Aorta (tissue), 5 donors: ENCODE data around the gene SUN1. TPM values are rescaled to one million over a fixed set of nuclear protein-coding genes. Genes with fewer than 3 reads are reported as not detected.

Experiments
- ATAC-seq: fragments of 200-7000 bp; cut with Tn5 transposase; one replicate; pipeline ENCODE4 v1.9.1; 2022; ENCODE audit warnings: moderate library complexity; ENCODE audit not compliant: low FRiP score
- DNase-seq, 2 donors: peaks; one replicate each; pipeline ENCODE4 v3.0.0-alpha.2; 2020
- H3K27ac ChIP-seq, 2 donors: one replicate each; pipeline ENCODE4 v1.5.1; 2013; ENCODE audit warnings: low read length in 2 of 2, mild to moderate bottlenecking in 2 of 2, moderate library complexity in 2 of 2, control low read depth in 1 of 2, inconsistent platforms in 1 of 2, low read depth in 1 of 2
- H3K27me3 ChIP-seq, 2 donors: one replicate each; pipeline ENCODE4 v1.6.1; 2013; ENCODE audit warnings: control low read depth in 1 of 2, low read length in 1 of 2, mild to moderate bottlenecking in 1 of 2, moderate library complexity in 1 of 2; ENCODE audit not compliant: insufficient read depth in 2 of 2, control insufficient read depth in 1 of 2
- H3K36me3 ChIP-seq, 2 donors: one replicate each; pipeline ENCODE4 v1.6.1; 2013; ENCODE audit warnings: control low read depth in 1 of 2, low read length in 1 of 2, mild to moderate bottlenecking in 1 of 2; ENCODE audit not compliant: insufficient read depth in 2 of 2, control insufficient read depth in 1 of 2
- H3K4me1 ChIP-seq, 2 donors: one replicate each; pipeline ENCODE4 v1.6.1; 2013; ENCODE audit warnings: low read length in 2 of 2, control low read depth in 1 of 2, mild to moderate bottlenecking in 1 of 2, moderate library complexity in 1 of 2; ENCODE audit not compliant: insufficient read depth in 2 of 2, control insufficient read depth in 1 of 2
- H3K4me3 ChIP-seq, 2 donors: one replicate each; pipeline ENCODE4 v1.5.1; 2013; ENCODE audit warnings: low read length in 2 of 2, control low read depth in 1 of 2, mild to moderate bottlenecking in 1 of 2
- H3K9me3 ChIP-seq: one replicate; pipeline ENCODE4 v1.6.1; 2013; ENCODE audit warnings: mild to moderate bottlenecking, low read length; ENCODE audit not compliant: control insufficient read depth
- WGBS, 2 donors: extraction: QIAGEN DNeasy Blood & Tissue Kit; methylation state at CpG; one replicate each; pipeline ENCODE4 v1.1.7; 2013; 5-methylcytosine and 5-hydroxymethylcytosine counted together
- intact Hi-C, 2 donors: fragments of 100-400 bp; cut with DNase I; formaldehyde crosslinking; loops; one replicate each; pipeline versions ENCODE4 v1.14.2 to v1.15.0; 2022
- polyA plus RNA-seq, 2 donors: library from polyadenylated mRNA; stranded (reverse); fragments of 200-250 nt; gene quantifications; one replicate each; pipeline ENCODE4 v1.2.3, GENCODE V29; 2013
- total RNA-seq, 2 donors: library from RNA; stranded (reverse); fragmentation: NEBNext Ultra II Directional; extraction: Animal tissue kit (Norgen Biotek cat#: 25700); gene quantifications; one replicate each; pipeline ENCODE4 v1.2.1, GENCODE V29; 2021
- donor health status: healthy with polysubstance abuse.
- donor health status: Bipolar disorder and iron deficiency.
- donor health status: DM: no; HTN: no; CAD: no.
- donor health status: DM: no; HTN: no; CAD: no.
- donor health status: DM: yes; HTN: yes; CAD: no.

The SUN1 gene
- total and polyA plus RNA-seq, 4 donors = 36.3 to 236 (median 160) TPM

DNA sequence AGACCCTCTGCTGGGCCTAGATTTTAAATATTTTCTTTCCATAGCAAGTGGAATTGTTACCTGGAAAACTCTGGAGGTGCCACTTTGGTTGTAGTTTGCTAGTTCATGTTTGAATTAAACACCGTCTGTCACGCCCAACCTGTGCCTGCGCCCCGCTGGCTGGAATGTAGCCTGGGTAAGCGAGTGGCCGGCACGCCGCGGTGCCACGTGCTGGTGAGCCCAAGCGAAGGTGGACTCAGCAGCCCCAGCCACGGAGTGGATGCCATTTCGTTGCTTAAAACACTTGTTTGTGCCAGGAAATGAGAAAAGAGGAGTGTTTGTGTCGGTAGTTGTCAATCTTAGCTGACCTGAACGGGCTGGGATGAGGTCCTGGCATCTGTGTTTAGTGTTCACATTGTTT is 46.8 kb downstream of the SUN1 start:
- WGBS, 2 donors = 90% methylated on average over 15 of the region's 15 CpGs
- no peaks in the 10 kb centered on the region for H3K4me1 ChIP-seq
- DNase-seq = no peak

GRCh38 chr7:879706-880105 is 47.4 kb downstream of the SUN1 start:
- 77% methylated on average over 14 of the region's 14 CpGs for WGBS, 2 donors
- Histone ChIP-seq H3K4me1 (no peaks in the 10 kb centered on the region), H3K4me3 (no peak overlapping the region), H3K27me3 (no peaks in the 10 kb centered on the region), H3K27ac (no peak overlapping the region), H3K36me3 (no peaks in the 10 kb centered on the region), H3K9me3 (no peaks in the 10 kb centered on the region)
- ATAC-seq (no peak), DNase-seq (no peak)
- intact Hi-C loops = no loop called here

More for the DNA sequence above, 46.8 kb downstream of the SUN1 start:
- no peak overlapping the region for H3K27ac ChIP-seq
- no peaks in the 10 kb centered on the region for H3K27me3 ChIP-seq
- ATAC-seq = no peak
- no peaks in the 10 kb centered on the region for H3K9me3 ChIP-seq
- H3K4me3 ChIP-seq = no peak overlapping the region
- no peaks in the 10 kb centered on the region for H3K36me3 ChIP-seq
- intact Hi-C loops = no loop called here

GRCh38 chr7:880450-880849 is 48.2 kb downstream of the SUN1 start:
- intact Hi-C loops = no loop called here
- DNase-seq (no peak), ATAC-seq (no peak)
- no peaks in the 10 kb centered on the region for H3K9me3 ChIP-seq
- H3K4me3 ChIP-seq = no peak overlapping the region
- 81 to 90% methylated on average over 15 of the region's 15 CpGs for WGBS, 2 donors
- no peaks in the 10 kb centered on the region for H3K36me3 ChIP-seq
- H3K27me3 ChIP-seq = no peaks in the 10 kb centered on the region
- no peaks in the 10 kb centered on the region for H3K4me1 ChIP-seq
- H3K27ac ChIP-seq = no peak overlapping the region

DNA sequence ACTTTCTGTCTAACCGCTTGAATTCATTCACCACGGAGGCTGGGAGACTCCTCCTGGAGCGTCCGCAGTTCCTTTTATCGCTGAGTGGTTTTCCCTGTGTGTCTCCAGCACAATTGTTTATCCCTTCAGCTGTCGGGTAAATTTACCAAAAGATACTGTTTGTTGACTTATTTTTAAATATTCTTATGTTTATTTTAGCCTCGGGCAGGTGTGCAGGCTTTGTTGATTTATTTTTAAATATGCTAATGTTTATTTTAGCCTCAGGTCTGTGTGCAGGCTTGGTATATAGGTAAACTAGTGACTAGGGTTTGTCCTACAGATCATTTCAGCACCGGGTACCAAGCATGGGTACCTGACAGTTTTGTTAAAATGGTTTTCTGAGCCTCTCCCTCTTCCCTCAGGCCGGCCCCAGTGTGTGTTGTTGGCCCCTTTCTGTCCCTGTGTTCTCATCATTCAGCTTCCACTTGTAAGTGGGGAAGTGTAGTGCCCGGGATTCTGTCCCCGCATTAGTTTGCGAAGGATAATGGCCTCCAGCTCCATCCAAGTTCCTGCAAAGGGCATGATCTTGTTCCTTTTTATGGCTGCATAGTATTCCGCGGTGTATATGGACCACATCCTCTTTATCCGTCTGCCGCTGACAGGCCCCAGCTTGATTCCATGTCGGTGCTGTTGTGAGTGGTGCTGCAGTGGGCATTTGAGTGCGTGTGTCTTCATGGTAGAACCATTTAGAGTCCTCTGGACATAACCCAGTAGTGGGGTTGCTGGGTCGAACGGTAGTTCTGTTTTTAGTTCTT is 49.4 kb downstream of the SUN1 start:
- peak in 1 of 2 donors; percentile 9 for DNase-seq
- 93 to 94% methylated on average over 20 of the region's 20 CpGs for WGBS, 2 donors

DNA sequence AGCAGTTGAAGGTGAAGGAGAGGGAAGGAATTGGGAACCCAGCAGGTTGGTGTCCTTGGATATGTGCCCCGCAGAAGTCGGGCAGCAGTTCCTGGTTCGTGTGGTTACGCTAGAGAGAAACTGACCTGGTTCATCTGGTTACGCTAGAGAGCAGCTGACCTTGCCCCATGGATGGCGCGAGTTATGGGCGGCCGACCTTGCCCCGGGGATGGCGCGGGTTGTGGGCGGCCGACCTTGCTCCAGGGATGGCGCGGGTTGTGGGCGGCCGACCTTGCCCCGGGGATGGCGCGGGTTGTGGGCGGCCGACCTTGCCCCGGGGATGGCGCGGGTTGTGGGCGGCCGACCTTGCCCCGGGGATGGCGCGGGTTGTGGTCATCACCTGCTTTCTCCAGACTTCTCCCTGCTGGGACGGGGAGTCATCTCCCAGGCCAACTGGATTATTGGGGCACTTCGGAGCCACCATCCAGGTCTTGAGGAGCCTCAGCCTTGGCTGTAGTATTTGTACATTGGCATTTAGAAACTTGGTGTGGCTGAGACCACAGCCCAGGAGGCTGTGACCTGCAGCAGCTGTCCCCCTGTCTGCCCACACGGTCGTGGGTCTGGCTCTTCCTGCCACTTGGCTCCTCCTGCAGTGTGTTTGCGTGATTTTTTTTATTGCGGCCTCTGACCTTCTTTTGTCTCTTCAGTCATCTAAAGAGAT is 50.2 kb downstream of the SUN1 start:
- no peaks in the 10 kb centered on the region for H3K4me1 ChIP-seq
- no peak overlapping the region for H3K27ac ChIP-seq
- no peaks in the 10 kb centered on the region for H3K9me3 ChIP-seq
- no peak overlapping the region for H3K4me3 ChIP-seq
- no peaks in the 10 kb centered on the region for H3K27me3 ChIP-seq
- intact Hi-C loops = no loop called here
- 93% methylated on average over 37 of the region's 37 CpGs for WGBS, 2 donors
- no peaks in the 10 kb centered on the region for H3K36me3 ChIP-seq
- no peak for ATAC-seq
- DNase-seq = peak; percentile 27 to 64

More for the DNA sequence above, 49.4 kb downstream of the SUN1 start:
- ATAC-seq = no peak
- no peaks in the 10 kb centered on the region for H3K4me1 ChIP-seq
- H3K4me3 ChIP-seq = no peak overlapping the region
- intact Hi-C loops = no loop called here
- no peaks in the 10 kb centered on the region for H3K36me3 ChIP-seq
- no peaks in the 10 kb centered on the region for H3K27me3 ChIP-seq
- no peaks in the 10 kb centered on the region for H3K9me3 ChIP-seq
- no peak overlapping the region for H3K27ac ChIP-seq

DNA sequence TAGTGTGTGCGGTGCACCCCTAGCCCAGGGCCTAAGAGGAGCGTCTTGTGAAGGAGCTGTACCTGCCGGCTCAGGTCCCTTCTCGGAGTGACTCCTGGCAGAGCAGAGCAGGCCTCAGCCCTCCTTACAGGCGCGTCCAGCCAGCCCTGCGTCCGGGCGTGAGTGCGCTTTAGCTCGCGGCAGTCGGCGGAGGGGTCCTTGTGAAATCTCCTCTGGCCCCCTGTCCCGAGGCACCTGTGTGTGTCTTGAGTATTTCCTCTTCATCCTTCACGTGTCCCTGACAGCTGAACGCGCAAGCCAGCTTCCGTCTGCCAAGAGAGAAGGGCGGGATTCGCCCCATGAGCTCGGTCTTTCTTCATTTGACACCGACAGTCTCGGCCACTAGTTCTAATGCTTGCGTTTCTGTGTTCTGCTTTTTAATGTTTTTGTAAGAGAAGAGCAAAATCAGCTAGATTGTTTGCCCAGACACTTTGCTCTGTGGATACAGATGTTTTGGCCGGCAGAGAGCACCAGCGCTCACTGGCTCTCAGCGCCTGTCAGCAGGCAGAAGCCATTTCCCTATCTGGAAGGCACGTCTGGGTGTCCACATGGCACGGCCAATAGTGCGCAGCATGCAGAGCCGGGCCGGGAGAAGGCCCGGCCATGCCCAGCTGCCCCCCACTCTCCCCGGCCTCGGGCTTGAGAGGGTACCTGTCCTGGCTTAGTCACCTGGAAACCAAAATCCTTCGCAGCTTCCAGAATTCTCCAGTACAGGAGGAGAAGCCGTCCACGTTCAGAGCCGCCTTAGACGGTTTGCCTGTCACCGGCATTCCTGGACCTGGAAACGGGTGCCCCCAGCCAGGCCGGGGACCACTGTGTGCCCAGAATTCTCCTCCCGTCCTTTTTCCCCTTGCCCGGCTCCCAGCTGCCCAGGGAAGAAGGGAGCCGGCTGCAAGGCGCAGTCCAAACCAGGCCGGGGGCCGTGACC is 51.1 kb downstream of the SUN1 start:
- Histone ChIP-seq H3K36me3 (no peaks in the 10 kb centered on the region), H3K27me3 (no peaks in the 10 kb centered on the region), H3K9me3 (no peaks in the 10 kb centered on the region), H3K27ac (no peak overlapping the region), H3K4me3 (no peak overlapping the region), H3K4me1 (no peaks in the 10 kb centered on the region)
- DNase-seq = peak; percentile 50 to 70
- ATAC-seq = no peak
- 85 to 87% methylated on average over 49 to 50 of the region's 50 CpGs for WGBS, 2 donors
- intact Hi-C loops = no loop called here

DNA sequence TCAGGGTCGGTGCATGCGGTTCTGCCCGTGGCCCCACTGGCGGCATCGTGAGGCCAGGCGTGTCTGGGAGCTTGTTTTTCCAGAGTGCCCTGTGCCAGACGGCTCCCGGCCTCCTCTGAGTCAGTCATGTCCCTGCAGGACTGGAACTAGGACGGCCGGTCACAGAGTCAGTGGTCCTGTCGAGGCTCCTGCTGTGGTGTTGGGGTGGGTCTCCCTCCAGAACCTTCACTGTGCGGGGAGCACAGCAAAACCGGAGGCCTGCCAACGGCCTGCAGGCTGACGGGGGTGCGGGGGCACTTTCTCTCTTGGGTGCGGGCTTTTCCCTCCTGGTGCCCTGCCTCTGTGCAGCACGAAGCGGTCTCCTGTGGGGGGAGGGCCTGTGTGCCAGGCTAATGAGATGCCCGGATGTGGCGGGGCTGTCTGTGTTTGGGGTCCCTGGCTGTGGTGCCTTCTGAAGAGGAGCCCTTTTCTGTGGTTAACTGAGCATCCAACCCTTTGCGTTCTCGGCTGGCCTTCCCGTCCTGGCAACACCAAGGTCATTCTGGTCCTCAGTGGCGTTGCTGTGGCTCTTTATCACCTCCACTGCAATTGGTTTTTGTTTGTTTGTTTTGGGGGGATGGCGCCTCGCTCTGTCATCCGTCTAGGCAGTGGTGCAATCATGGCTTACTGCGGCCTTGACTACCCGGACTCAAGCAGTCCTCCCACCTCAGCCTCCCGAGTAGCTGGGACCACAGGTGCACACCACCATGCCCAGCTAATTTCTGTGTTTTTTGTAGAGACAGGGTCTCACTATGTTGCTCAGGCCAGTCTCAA is 52.1 kb downstream of the SUN1 start:
- intact Hi-C loops = no loop called here
- no peaks in the 10 kb centered on the region for H3K4me1 ChIP-seq

More for the DNA sequence above, 52.1 kb downstream of the SUN1 start:
- Histone ChIP-seq H3K27ac (no peak overlapping the region), H3K27me3 (no peaks in the 10 kb centered on the region), H3K9me3 (no peaks in the 10 kb centered on the region), H3K36me3 (no peaks in the 10 kb centered on the region), H3K4me3 (no peak overlapping the region)
- peak; percentile 58 to 81 for DNase-seq
- 63 to 65% methylated on average over 31 of the region's 31 CpGs for WGBS, 2 donors
- no peak for ATAC-seq
